ENCODE results near the gene CD6. TPM values are rescaled to one million over a fixed set of nuclear protein-coding genes. Genes with fewer than 3 reads are reported as not detected.

The CD6 gene
- total and polyA plus RNA-seq, 2 donors (not counting 3 experiments of a cell fraction or from before 2014, with no cell fraction given), result not detected

DNA sequence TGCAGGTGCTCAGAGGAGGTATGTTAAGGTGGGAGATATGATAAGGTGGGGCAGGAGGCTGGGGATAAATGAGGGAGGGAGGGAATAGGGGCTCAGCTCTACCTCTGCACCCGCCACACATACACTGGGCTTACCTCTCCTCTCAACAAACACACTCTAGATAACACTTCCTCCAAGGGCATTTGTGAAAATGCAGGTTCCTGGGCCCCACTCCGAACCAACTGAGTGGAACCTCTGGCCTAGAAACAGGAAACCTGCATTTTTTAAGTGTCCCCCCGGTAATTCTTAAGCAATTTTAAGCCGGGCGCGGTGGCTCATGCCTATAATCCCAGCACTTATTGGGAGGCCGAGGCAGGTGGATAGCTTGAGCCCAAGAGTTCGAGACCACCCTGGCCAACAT lies 84.3 kb downstream of the CD6 start:
- dilution Hi-C loops (cut with MboI; ENCODE audit: extremely low pct_ligation_motif_present, low sequenced_read_pairs), result no loop called here
- intact Hi-C loops (cut with micrococcal nuclease), result no loop called here
- CTCF ChIA-PET, result no interaction called here

DNA sequence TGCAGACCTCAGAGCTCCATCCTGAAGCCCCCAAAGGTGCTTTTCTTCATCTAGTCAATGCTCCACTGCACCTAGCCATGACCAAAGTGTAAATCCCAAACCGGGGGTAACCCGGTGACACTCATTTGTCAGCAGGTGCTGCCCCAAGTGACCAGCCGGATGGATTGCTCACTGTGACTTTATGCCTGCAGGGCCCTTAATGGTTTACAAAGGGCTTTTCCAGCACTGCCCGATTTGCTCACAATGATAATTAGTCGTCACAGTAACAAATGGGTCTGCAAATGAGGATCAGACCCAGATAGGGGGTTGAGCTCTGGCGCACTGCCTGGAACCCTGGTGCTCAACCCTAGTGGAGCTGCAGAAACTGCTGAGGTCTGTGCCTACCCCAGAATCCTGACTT lies 85.1 kb downstream of the CD6 start:
- H3K27me3 ChIP-seq (ENCODE audit: control insufficient read depth in 2 of 2, insufficient read depth in 2 of 2, low read length in 2 of 2), result no peaks in the 10 kb centered on the region
- H3K79me2 ChIP-seq (ENCODE audit: control insufficient read depth, insufficient read depth, low read length), result no peaks in the 10 kb centered on the region
- no peak overlapping the region for H3K27ac ChIP-seq (ENCODE audit: insufficient read depth, low read depth, low read length)
- H3K4me2 ChIP-seq (ENCODE audit: insufficient read depth, low read length), result no peak overlapping the region
- TF ChIP-seq, protein P1, sequence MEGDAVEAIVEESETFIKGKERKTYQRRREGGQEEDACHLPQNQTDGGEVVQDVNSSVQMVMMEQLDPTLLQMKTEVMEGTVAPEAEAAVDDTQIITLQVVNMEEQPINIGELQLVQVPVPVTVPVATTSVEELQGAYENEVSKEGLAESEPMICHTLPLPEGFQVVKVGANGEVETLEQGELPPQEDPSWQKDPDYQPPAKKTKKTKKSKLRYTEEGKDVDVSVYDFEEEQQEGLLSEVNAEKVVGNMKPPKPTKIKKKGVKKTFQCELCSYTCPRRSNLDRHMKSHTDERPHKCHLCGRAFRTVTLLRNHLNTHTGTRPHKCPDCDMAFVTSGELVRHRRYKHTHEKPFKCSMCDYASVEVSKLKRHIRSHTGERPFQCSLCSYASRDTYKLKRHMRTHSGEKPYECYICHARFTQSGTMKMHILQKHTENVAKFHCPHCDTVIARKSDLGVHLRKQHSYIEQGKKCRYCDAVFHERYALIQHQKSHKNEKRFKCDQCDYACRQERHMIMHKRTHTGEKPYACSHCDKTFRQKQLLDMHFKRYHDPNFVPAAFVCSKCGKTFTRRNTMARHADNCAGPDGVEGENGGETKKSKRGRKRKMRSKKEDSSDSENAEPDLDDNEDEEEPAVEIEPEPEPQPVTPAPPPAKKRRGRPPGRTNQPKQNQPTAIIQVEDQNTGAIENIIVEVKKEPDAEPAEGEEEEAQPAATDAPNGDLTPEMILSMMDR (IDR thresholded peaks at IDR 0.05; ENCODE audit: extremely low read depth in 1 of 2, insufficient read depth in 1 of 2, low read depth in 1 of 2, low read length in 2 of 2), result no peak
- no peak for TF ChIP-seq JUN (IDR thresholded peaks at IDR 0.05; ENCODE audit: borderline replicate concordance, insufficient read depth, insufficient read length, low read depth)
- TF ChIP-seq EZH2 (IDR thresholded peaks at IDR 0.05; ENCODE audit: borderline replicate concordance, low read depth, low read length, severe bottlenecking), result no peak
- dilution Hi-C loops (cut with MboI; ENCODE audit: extremely low pct_ligation_motif_present, low sequenced_read_pairs), result no loop called here
- H3K4me1 ChIP-seq (ENCODE audit: control insufficient read depth, extremely low read depth, insufficient read depth, low read length), result no peaks in the 10 kb centered on the region
- intact Hi-C loops (cut with micrococcal nuclease), result no loop called here
- FAIRE-seq, result no peak
- no peak overlapping the region for H2AFZ ChIP-seq (ENCODE audit: low read depth, low read length)
- no peak for DNase-seq (ENCODE audit: low read depth, low spot score)
- no peaks in the 10 kb centered on the region for H3K36me3 ChIP-seq (ENCODE audit: control insufficient read depth in 2 of 2, extremely low read depth in 1 of 2, insufficient read depth in 2 of 2, low read length in 2 of 2)
- H3K9me3 ChIP-seq (replicated peaks; ENCODE audit: control insufficient read depth, insufficient read depth, low read length), result no peaks in the 10 kb centered on the region
- H4K20me1 ChIP-seq (replicated peaks; ENCODE audit: control insufficient read depth, extremely low read depth, insufficient read depth, low read length), result no peaks in the 10 kb centered on the region
- ChIA-PET POLR2A (no interaction called here), CTCF (no interaction called here)
- H3K9ac ChIP-seq (replicated peaks; ENCODE audit: extremely low read depth, insufficient read depth, low read length), result no peak overlapping the region
- H3K9me1 ChIP-seq (replicated peaks; ENCODE audit: control insufficient read depth, extremely low read depth, insufficient read depth, low read length), result no peaks in the 10 kb centered on the region
- no TSS peak for BruUV-seq (replicated peaks)
- no peak overlapping the region for H3K4me3 ChIP-seq (replicated peaks in 1 of 3; ENCODE audit: insufficient read depth in 1 of 3, low read depth in 1 of 3, low read length in 3 of 3)

More for the DNA sequence above, 84.3 kb downstream of the CD6 start:
- Histone ChIP-seq H3K4me3 (replicated peaks in 1 of 3; ENCODE audit: insufficient read depth in 1 of 3, low read depth in 1 of 3, low read length in 3 of 3) (no peak overlapping the region), H3K36me3 (ENCODE audit: control insufficient read depth in 2 of 2, extremely low read depth in 1 of 2, insufficient read depth in 2 of 2, low read length in 2 of 2) (no peaks in the 10 kb centered on the region), H3K9ac (replicated peaks; ENCODE audit: extremely low read depth, insufficient read depth, low read length) (no peak overlapping the region), H3K79me2 (ENCODE audit: control insufficient read depth, insufficient read depth, low read length) (no peaks in the 10 kb centered on the region), H3K9me3 (replicated peaks; ENCODE audit: control insufficient read depth, insufficient read depth, low read length) (no peaks in the 10 kb centered on the region), H3K9me1 (replicated peaks; ENCODE audit: control insufficient read depth, extremely low read depth, insufficient read depth, low read length) (no peaks in the 10 kb centered on the region), H4K20me1 (replicated peaks; ENCODE audit: control insufficient read depth, extremely low read depth, insufficient read depth, low read length) (no peaks in the 10 kb centered on the region), H3K27ac (ENCODE audit: insufficient read depth, low read depth, low read length) (no peak overlapping the region), H2AFZ (ENCODE audit: low read depth, low read length) (no peak overlapping the region), H3K27me3 (ENCODE audit: control insufficient read depth in 2 of 2, insufficient read depth in 2 of 2, low read length in 2 of 2) (no peaks in the 10 kb centered on the region), H3K4me2 (ENCODE audit: insufficient read depth, low read length) (no peak overlapping the region), H3K4me1 (ENCODE audit: control insufficient read depth, extremely low read depth, insufficient read depth, low read length) (no peaks in the 10 kb centered on the region)
- TF ChIP-seq POLR2A (IDR thresholded peaks at IDR 0.05; ENCODE audit: low read depth, low read length), result no peak
- TF ChIP-seq, protein P2, sequence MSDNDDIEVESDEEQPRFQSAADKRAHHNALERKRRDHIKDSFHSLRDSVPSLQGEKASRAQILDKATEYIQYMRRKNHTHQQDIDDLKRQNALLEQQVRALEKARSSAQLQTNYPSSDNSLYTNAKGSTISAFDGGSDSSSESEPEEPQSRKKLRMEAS (IDR thresholded peaks at IDR 0.05; ENCODE audit: insufficient read depth, insufficient read length), result no peak
- TF ChIP-seq GATA2 (IDR thresholded peaks at IDR 0.05; ENCODE audit: insufficient read depth, insufficient read length, low read depth, low read length), result no peak
- TF ChIP-seq MYC (IDR thresholded peaks at IDR 0.05; ENCODE audit: low read depth, low read length), result no peak
- FAIRE-seq, result no peak
- no peak for DNase-seq (ENCODE audit: low read depth, low spot score)
- BruUV-seq (replicated peaks), result no TSS peak
- POLR2A ChIA-PET, result no interaction called here
